OCI-LY3 (cell line): ENCODE data around the gene OOSP4B.
"Not testable (repeated sequence)": the region's sequence is repeated elsewhere in the genome, so short reads cannot be mapped to it uniquely, and the experiment has no call there.

Experiments
- H2AFZ ChIP-seq: fragments of 200-600, 300-600 bp; shearing (Covaris generic); 2 replicates; pipeline ENCODE4 v1.6.0; 2014; ENCODE audit warnings: antibody characterized with exemption, low read depth, low read length
- H3K27ac ChIP-seq: fragments of 200-600, 300-600 bp; sonication (generic); 2 replicates; pipeline ENCODE4 v1.5.1; 2014; ENCODE audit warnings: mild to moderate bottlenecking, low read length, moderate library complexity, mixed read lengths
- H3K27me3 ChIP-seq: fragments of 200-600, 300-600 bp; sonication (generic); 2 replicates; pipeline ENCODE4 v1.6.1; 2014; ENCODE audit warnings: low read depth, low read length, mixed read lengths
- H3K36me3 ChIP-seq: fragments of 200-600, 300-600 bp; sonication (generic); replicated peaks from 2 replicates; pipeline ENCODE3; 2014; ENCODE audit warnings: low read depth, low read length, mixed read lengths
- H3K4me1 ChIP-seq: fragments of 300-600, 200-600 bp; sonication (generic); 2 replicates; pipeline ENCODE4 v1.6.1; 2014; ENCODE audit warnings: low read length, mixed read lengths
- H3K4me2 ChIP-seq: fragments of 200-600, 300-600 bp; sonication (generic); 2 replicates; pipeline ENCODE4 v1.6.1; 2014; ENCODE audit warnings: low read length, mixed read lengths
- H3K4me3 ChIP-seq: fragments of 300-600, 200-600 bp; sonication (generic); 2 replicates; pipeline ENCODE4 v1.5.1; 2014; ENCODE audit warnings: antibody characterized with exemption, mild to moderate bottlenecking, low read length, moderate library complexity
- H3K79me2 ChIP-seq: fragments of 300-600, 200-600 bp; shearing (Covaris generic); 2 replicates; pipeline ENCODE4 v1.6.1; 2014; ENCODE audit warnings: mild to moderate bottlenecking, low read length, mixed read lengths
- H3K9ac ChIP-seq: fragments of 300-600, 200-600 bp; shearing (Covaris generic); 2 replicates; pipeline ENCODE4 v1.6.0; 2014; ENCODE audit warnings: mild to moderate bottlenecking, low read length, moderate library complexity
- H3K9me3 ChIP-seq: fragments of 200-600, 300-600 bp; shearing (Covaris generic); 2 replicates; pipeline ENCODE4 v1.6.1; 2014; ENCODE audit warnings: low read length, mixed read lengths; ENCODE audit not compliant: insufficient read depth
- H4K20me1 ChIP-seq: fragments of 200-600, 300-600 bp; sonication (generic); 2 replicates; pipeline ENCODE4 v1.6.1; 2016; ENCODE audit warnings: low read length, mixed read lengths; ENCODE audit not compliant: insufficient read depth
- CTCF ChIP-seq: fragments of 200-600, 300-600 bp; sonication (generic); IDR thresholded peaks from 2 replicates; pipeline ENCODE4 v1.5.1; 2014; ENCODE audit warnings: antibody characterized with exemption, low read length, low read depth
- EZH2phosphoT487 ChIP-seq: fragments of 200-600 bp; shearing (Covaris generic); IDR thresholded peaks from 2 replicates; pipeline ENCODE4 v1.6.1; 2018; ENCODE audit warnings: antibody characterized with exemption, mixed run types, low read depth

OOSP4B gene

GRCh38 chr11:60059521-60060240 is 42.7 kb downstream of the OOSP4B start:
- Histone ChIP-seq H3K4me2 (no peak overlapping the region), H3K9me3 (no peaks in the 10 kb centered on the region), H3K4me3 (no peak overlapping the region), H4K20me1 (no peaks in the 10 kb centered on the region), H3K79me2 (no peaks in the 10 kb centered on the region), H3K27me3 (no peaks in the 10 kb centered on the region), H2AFZ (no peak overlapping the region), H3K9ac (no peak overlapping the region), H3K27ac (no peak overlapping the region), H3K4me1 (peaks cover 3% of the 10 kb centered on the region; the same call in 1 of the 2 replicates), H3K36me3 (no peaks in the 10 kb centered on the region)
- TF ChIP-seq EZH2phosphoT487 = no peak
- TF ChIP-seq CTCF = no peak

- H4K20me1 ChIP-seq = no peaks in the 10 kb centered on the region
- H3K4me2 ChIP-seq = no peak overlapping the region
- peaks cover 3% of the 10 kb centered on the region; the same call in 1 of the 2 replicates for H3K4me1 ChIP-seq
- H3K79me2 ChIP-seq = no peaks in the 10 kb centered on the region
- TF ChIP-seq EZH2phosphoT487 = no peak
- TF ChIP-seq CTCF = no peak
- no peak overlapping the region for H3K4me3 ChIP-seq
- H3K9ac ChIP-seq = no peak overlapping the region
- H3K27me3 ChIP-seq = peaks cover 8% of the 10 kb centered on the region; the same call in 1 of the 2 replicates
- no peaks in the 10 kb centered on the region for H3K36me3 ChIP-seq
- no peaks in the 10 kb centered on the region for H3K9me3 ChIP-seq
- H2AFZ ChIP-seq = no peak overlapping the region
- H3K27ac ChIP-seq = no peak overlapping the region
Observed at GRCh38 chr11:60064111-60064510, 47.1 kb downstream of the OOSP4B start.

- Histone ChIP-seq H3K9ac (no peak overlapping the region), H3K9me3 (no peaks in the 10 kb centered on the region), H4K20me1 (no peaks in the 10 kb centered on the region), H2AFZ (no peak overlapping the region), H3K27ac (no peak overlapping the region), H3K36me3 (no peaks in the 10 kb centered on the region), H3K27me3 (peaks cover 10% of the 10 kb centered on the region; the same call in 1 of the 2 replicates), H3K79me2 (no peaks in the 10 kb centered on the region), H3K4me2 (no peak overlapping the region), H3K4me3 (no peak overlapping the region), H3K4me1 (peaks cover 3% of the 10 kb centered on the region; the same call in 1 of the 2 replicates)
- TF ChIP-seq CTCF (no peak), EZH2phosphoT487 (no peak)
Observed at GRCh38 chr11:60065801-60066200, 48.8 kb downstream of the OOSP4B start.

- Histone ChIP-seq H3K9me3 (no peaks in the 10 kb centered on the region), H3K4me3 (no peak overlapping the region), H3K27me3 (peaks cover 10% of the 10 kb centered on the region; the same call in 1 of the 2 replicates), H3K27ac (no peak overlapping the region), H3K4me2 (no peak overlapping the region), H2AFZ (no peak overlapping the region), H3K36me3 (no peaks in the 10 kb centered on the region), H4K20me1 (no peaks in the 10 kb centered on the region), H3K9ac (no peak overlapping the region), H3K4me1 (no peaks in the 10 kb centered on the region), H3K79me2 (no peaks in the 10 kb centered on the region)
- TF ChIP-seq CTCF (no peak), EZH2phosphoT487 (no peak)
Observed at GRCh38 chr11:60069450-60069849, 52.5 kb downstream of the OOSP4B start.

GRCh38 chr11:60071644-60072043 is 54.7 kb downstream of the OOSP4B start:
- not testable (repeated sequence) for H3K4me3 ChIP-seq, H3K9ac ChIP-seq, H2AFZ ChIP-seq, H3K9me3 ChIP-seq, H3K4me1 ChIP-seq, H3K79me2 ChIP-seq, H3K4me2 ChIP-seq, H3K27me3 ChIP-seq, H3K27ac ChIP-seq, H3K36me3 ChIP-seq, H4K20me1 ChIP-seq
